ENCODE measurements around the gene PYCR2. TPM values are rescaled to one million over a fixed set of nuclear protein-coding genes. Genes with fewer than 3 reads are reported as not detected.

Gene PYCR2
- total and polyA plus RNA-seq, 8 donors = 52.7 to 68.7 (median 57.1) TPM

- no peaks in the 10 kb centered on the region for H3K36me3 ChIP-seq
- no peaks in the 10 kb centered on the region for H3K27me3 ChIP-seq
- DNase-seq (no peak), ATAC-seq (no peak)
- H3K4me1 ChIP-seq = peaks cover 0 to 14% of the 10 kb centered on the region in 2 donors
- H3K4me3 ChIP-seq = no peak overlapping the region
- intact Hi-C loops (cut with DNase I) = no loop called here
- H3K9me3 ChIP-seq = no peaks in the 10 kb centered on the region
- TF ChIP-seq CTCF (IDR thresholded peaks at IDR 0.05) = no peak
- peak overlapping the region; percentile 26 to 67 for H3K27ac ChIP-seq
Observed at GRCh38 chr1:225896494-225896893, 27.6 kb downstream of the PYCR2 start.

DNA sequence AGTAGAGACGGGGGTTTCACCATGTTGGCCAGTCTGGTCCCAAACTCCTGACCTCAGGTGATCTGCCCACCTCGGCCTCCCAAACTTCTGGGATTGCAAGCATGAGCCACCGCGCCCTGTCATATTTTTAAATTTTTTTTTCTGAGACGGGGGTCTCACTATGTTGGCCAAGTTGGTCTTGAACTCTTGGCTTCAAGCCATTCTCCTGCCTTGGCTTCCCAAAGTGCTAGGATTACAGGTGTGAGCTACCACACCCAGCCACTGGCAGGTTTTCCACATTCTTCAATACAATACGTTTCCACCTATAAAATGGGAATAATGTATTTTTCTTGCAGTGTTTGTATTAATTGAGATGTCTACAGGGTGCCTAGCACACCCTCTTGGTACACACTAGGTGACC, 31.7 kb downstream of the PYCR2 start:
- H3K27ac ChIP-seq = no peak overlapping the region
- H3K4me1 ChIP-seq = peaks cover 0 to 10% of the 10 kb centered on the region in 2 donors
- H3K4me3 ChIP-seq = no peak overlapping the region
- intact Hi-C loops (cut with DNase I) = no loop called here
- no peak for TF ChIP-seq CTCF (IDR thresholded peaks at IDR 0.05)
- H3K9me3 ChIP-seq = no peaks in the 10 kb centered on the region
- DNase-seq (no peak), ATAC-seq (no peak)
- H3K27me3 ChIP-seq = peaks cover 0 to 6% of the 10 kb centered on the region in 2 donors
- no peaks in the 10 kb centered on the region for H3K36me3 ChIP-seq

DNA sequence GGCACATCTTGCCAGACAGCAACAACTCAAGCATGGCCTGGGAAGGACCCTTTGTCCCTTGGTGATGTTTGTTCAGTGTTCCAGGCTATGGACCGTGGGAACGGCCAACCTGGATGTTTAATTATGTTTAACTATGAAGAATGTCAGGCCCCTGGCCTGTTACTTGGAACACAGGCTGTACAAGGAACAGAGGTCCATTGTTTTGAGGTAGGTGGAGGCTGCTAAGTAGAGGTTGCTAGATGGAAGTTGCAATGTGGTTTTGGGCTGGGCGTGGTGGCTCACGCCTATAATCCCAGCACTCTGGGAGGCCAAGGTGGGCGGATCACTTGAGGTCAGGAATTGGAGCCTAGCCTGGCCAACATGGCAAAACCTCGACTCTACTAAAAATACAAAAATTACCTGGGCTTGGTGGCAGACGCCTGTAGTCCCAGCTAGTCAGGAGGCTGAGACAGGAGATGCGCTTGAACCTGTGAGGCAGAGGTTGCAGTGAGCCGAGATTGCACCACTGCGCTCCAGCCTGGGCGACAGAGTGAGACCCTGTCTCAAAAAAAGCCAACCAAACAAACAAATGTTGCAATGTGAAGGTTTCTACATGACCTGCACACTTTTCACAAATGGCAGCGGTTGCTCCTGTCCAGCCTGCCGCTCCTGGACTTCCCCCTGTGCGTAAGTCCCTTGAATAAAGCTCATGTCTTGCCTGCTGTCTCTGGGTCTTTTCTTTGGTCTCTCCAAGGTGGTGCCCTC, 32.6 kb downstream of the PYCR2 start:
- no peak overlapping the region for H3K4me3 ChIP-seq
- H3K4me1 ChIP-seq = peaks cover 0 to under 1% of the 10 kb centered on the region in 2 donors
- no peak for TF ChIP-seq CTCF (IDR thresholded peaks at IDR 0.05)
- ATAC-seq (no peak), DNase-seq (no peak)
- peaks cover 0 to 6% of the 10 kb centered on the region in 2 donors for H3K27me3 ChIP-seq
- intact Hi-C loops (cut with DNase I) = no loop called here
- no peaks in the 10 kb centered on the region for H3K36me3 ChIP-seq
- H3K27ac ChIP-seq = no peak overlapping the region
- H3K9me3 ChIP-seq = no peaks in the 10 kb centered on the region

DNA sequence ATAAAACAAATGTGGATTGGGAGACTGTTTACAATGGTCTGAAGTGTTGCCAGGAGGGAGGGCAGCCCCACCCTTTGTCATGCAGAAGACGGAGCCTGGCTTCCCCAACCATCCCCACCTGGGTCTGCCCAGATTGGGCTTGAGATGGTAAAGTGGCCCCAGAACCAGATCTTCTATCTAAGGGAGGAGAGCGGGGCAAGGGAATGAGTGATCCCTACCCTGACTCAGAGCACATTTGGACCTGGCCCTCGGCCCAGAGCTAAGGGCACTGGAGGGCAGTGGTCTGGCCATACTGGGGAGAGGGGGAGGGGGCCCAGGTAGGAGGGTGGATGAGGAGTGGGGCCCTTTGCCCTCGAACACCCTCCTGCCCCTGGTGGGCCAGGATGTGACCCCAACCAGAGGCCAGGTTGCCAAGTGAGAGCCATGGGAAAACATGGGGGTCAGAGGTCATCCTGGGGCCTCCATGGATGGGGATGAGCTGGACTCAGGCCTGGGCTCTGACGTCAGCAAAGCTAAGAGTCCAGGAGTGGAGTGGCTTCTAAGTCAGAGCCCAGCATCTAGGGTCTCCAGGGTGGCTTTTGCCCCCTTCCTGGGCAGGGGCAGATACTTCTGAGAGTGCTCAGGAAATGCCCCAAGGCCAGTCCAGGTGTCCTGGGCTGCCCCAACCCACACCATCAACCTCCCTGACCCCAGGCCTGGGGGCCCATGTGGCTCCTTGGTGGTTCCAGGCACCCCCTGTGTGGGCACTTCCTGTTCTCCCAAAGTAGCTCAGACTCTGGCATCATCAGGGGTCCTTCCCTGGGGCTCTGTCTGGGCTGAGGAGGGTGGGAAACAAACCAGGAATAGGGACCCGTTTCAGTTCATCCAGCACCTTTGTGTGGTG, 33.5 kb downstream of the PYCR2 start:
- intact Hi-C loops (cut with DNase I) = no loop called here
- H3K9me3 ChIP-seq = no peaks in the 10 kb centered on the region
- no peak for ATAC-seq
- DNase-seq = no peak
- no peak for TF ChIP-seq CTCF (IDR thresholded peaks at IDR 0.05)
- H3K27ac ChIP-seq = no peak overlapping the region
- H3K4me3 ChIP-seq = no peak overlapping the region
- H3K4me1 ChIP-seq = no peaks in the 10 kb centered on the region
- H3K27me3 ChIP-seq = peaks cover 0 to 6% of the 10 kb centered on the region in 2 donors
- no peaks in the 10 kb centered on the region for H3K36me3 ChIP-seq

DNA sequence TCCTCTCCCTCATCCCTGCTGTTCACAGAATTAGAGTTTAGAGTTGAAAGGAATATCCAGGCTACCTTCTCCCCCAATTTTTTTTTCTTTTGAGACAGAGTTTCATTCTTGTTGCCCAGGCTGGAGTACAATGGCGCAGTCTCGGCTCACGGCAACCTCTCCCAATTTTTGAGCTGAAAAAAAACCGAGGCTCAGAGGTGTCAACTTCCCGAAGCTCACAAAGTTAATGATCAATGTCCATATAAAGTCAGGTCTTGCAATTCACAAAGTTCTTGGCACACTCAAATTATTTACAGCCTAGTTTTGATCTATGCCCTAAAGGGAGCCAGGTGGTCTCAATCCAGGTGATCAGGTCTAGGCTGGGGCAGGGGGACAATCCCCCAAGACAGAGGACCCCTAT, 34.3 kb downstream of the PYCR2 start:
- H3K9me3 ChIP-seq = no peaks in the 10 kb centered on the region
- no peaks in the 10 kb centered on the region for H3K4me1 ChIP-seq
- H3K4me3 ChIP-seq = no peak overlapping the region
- DNase-seq (no peak), ATAC-seq (no peak)
- intact Hi-C loops (cut with DNase I) = no loop called here
- H3K27ac ChIP-seq = no peak overlapping the region
- peaks cover 0 to 6% of the 10 kb centered on the region in 2 donors for H3K27me3 ChIP-seq
- no peak for TF ChIP-seq CTCF (IDR thresholded peaks at IDR 0.05)
- H3K36me3 ChIP-seq = no peaks in the 10 kb centered on the region

Measured in left lung (tissue), 10 donors.